Naive B cell (primary cell): ENCODE results near the gene CABLES2. TPM values are rescaled to one million over a fixed set of nuclear protein-coding genes. Genes with fewer than 3 reads are reported as not detected.

Experiments used
- ATAC-seq, 2 donors: fragments of 150-1000 bp; cut with Tn5 transposase; 2 replicates each; pipeline ENCODE4 v1.10.0; 2021; ENCODE audit warnings: low read depth in 2 of 2, mild to moderate bottlenecking in 2 of 2, moderate library complexity in 2 of 2
- DNase-seq: peaks from one replicate; pipeline ENCODE4 v3.0.0; 2022
- H3K27ac Mint-ChIP-seq, 6 donors: one replicate each; pipeline ENCODE4 v1.8.0; 2020 to 2022; ENCODE audit warnings: mild to moderate bottlenecking in 6 of 6, mixed read lengths in 6 of 6, moderate library complexity in 5 of 6, inconsistent platforms in 2 of 6
- H3K27me3 Mint-ChIP-seq, 3 donors: one replicate each; pipeline ENCODE4 v1.8.0; 2021 to 2022; ENCODE audit warnings: mixed read lengths in 3 of 3, mild to moderate bottlenecking in 1 of 3
- H3K36me3 Mint-ChIP-seq, 2 donors: one replicate each; pipeline ENCODE4 v1.8.0; 2020 to 2022; ENCODE audit warnings: mixed read lengths in 2 of 2, inconsistent platforms in 1 of 2, mild to moderate bottlenecking in 1 of 2
- H3K4me1 Mint-ChIP-seq, 3 donors: one replicate each; pipeline ENCODE4 v1.8.0; 2020 to 2022; ENCODE audit warnings: mixed read lengths in 3 of 3, inconsistent platforms in 1 of 3, mild to moderate bottlenecking in 1 of 3, moderate library complexity in 1 of 3
- H3K4me3 Mint-ChIP-seq, 8 donors: one replicate each; pipeline ENCODE4 v1.8.0; 2020 to 2022; ENCODE audit warnings: mild to moderate bottlenecking in 8 of 8, mixed read lengths in 8 of 8, moderate library complexity in 8 of 8, inconsistent platforms in 2 of 8
- H3K9me3 Mint-ChIP-seq, 7 donors: one replicate each; pipeline ENCODE4 v1.8.0; 2020 to 2022; ENCODE audit warnings: mixed read lengths in 7 of 7, mild to moderate bottlenecking in 5 of 7, inconsistent platforms in 2 of 7, moderate library complexity in 1 of 7
- polyA plus RNA-seq, 6 donors: library from polyadenylated mRNA; unstranded; fragments of 300-500 nt; fragmentation: Illumina TruSeq; gene quantifications; one replicate each; pipeline ENCODE4 v1.2.3, GENCODE V29; 2021; ENCODE audit warnings: low read depth in 6 of 6

Gene CABLES2
- polyA plus RNA-seq, 6 donors from 2014 or later: 1.00 to 3.3 (median 1.2) TPM; not detected in 1

DNA sequence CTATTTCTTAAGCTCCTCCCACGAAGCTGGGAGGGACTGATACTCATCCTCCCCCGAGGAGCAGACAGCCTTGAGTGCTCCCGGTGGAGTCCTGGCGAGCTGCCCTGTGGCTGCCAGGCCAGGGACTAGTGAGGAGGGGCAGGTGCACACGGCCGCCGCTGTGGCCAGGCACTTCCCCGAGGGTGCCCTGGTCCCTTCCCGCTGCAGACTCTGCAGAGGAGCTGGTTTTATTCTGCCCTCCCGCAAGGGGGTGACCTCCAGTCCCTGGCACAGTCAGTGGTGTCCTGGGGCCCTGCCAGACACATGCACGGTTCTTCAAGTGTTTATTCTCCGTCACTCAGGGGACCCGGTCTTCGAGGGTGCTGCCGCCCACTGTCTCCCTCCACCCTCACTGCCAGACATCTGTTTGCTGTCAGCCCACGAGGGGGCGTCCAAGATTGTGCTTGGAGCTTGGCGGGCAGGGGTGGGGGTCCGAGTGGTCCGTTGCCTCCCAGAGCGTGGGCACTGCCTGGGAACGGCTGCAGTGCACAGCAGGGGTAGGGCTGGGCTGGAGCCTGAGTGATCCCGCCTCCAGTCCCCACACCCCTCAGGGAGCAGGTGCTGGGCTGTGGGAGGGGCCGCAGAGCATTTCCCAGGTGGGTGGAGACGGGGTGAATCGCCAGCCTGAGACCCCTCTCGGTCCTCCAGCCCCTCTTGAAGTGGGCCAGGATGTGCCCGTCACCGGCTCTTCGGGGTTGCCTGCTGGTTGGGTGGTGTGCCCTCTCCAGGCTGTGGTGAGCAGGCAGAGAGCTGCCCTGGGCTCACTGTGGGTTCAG is 3.1 kb upstream of the CABLES2 start:
- H3K36me3 Mint-ChIP-seq: no peaks in the 10 kb centered on the region
- ATAC-seq (peak; percentile 15 to 18), DNase-seq (peak; percentile 44)
- no peaks in the 10 kb centered on the region for H3K27me3 Mint-ChIP-seq
- peaks cover 20 to 25% (median 21%) of the 10 kb centered on the region in 3 donors for H3K4me1 Mint-ChIP-seq
- peak overlapping the region in 2 of 6 donors; percentile 57 to 60 for H3K27ac Mint-ChIP-seq
- no peaks in the 10 kb centered on the region for H3K9me3 Mint-ChIP-seq
- peak overlapping the region in 7 of 8 donors; percentile 25 to 82 (median 65) for H3K4me3 Mint-ChIP-seq

GRCh38 chr20:62409086-62409853 is 2.2 kb upstream of the CABLES2 start:
- Mint-ChIP-seq H3K27me3 (no peaks in the 10 kb centered on the region), H3K27ac (peak overlapping the region in 1 of 6 donors; percentile 60), H3K4me1 (peaks cover 20 to 29% (median 26%) of the 10 kb centered on the region in 3 donors), H3K9me3 (no peaks in the 10 kb centered on the region), H3K36me3 (no peaks in the 10 kb centered on the region), H3K4me3 (peak overlapping the region; percentile 39 to 82 (median 64))
- DNase-seq: no peak
- ATAC-seq: no peak

GRCh38 chr20:62408640-62409039 is 1.6 kb upstream of the CABLES2 start:
- Mint-ChIP-seq H3K4me3 (peak overlapping the region in 6 of 8 donors; percentile 12 to 91 (median 88)), H3K27ac (no peak overlapping the region), H3K9me3 (no peaks in the 10 kb centered on the region), H3K36me3 (no peaks in the 10 kb centered on the region), H3K4me1 (peaks cover 20 to 33% (median 29%) of the 10 kb centered on the region in 3 donors), H3K27me3 (no peaks in the 10 kb centered on the region)
- no peak for DNase-seq
- ATAC-seq: no peak

- Mint-ChIP-seq H3K27ac (peak overlapping the region in 1 of 6 donors; percentile 61), H3K4me3 (peak overlapping the region; percentile 80 to 91 (median 86)), H3K4me1 (peaks cover 20 to 33% (median 29%) of the 10 kb centered on the region in 3 donors), H3K36me3 (no peaks in the 10 kb centered on the region), H3K27me3 (no peaks in the 10 kb centered on the region), H3K9me3 (no peaks in the 10 kb centered on the region)
- no peak for DNase-seq
- ATAC-seq: no peak
Measured at GRCh38 chr20:62408055-62408454, 970 bp upstream of the CABLES2 start.

DNA sequence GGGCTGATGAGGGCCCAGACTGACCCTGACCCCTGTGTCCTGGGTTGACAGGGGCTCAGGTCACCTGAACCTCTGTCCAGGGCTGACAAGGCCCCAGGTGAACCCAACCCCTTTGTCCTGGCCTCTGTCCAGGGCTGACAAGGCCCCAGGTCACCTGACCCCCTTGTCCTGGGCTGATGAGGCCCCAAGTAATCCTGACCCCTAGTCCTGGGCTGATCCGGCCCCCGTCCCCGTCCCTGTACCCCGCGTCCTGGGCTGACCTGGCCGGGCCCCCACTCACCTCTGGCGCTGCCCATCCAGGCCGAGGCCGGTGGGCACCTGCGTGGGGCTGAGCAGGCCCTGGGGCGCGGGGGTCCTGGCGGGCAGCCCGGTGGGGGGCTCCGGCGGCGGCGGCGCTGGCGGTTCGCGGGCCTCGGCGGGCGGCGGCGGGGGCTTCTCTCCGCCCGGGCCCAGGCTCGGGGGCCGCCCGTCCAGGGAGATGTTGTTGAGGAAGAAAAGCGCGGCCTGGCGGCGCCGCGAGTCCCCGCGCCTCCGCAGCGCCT is 379 bp downstream of the CABLES2 start:
- no peak for DNase-seq
- H3K27ac Mint-ChIP-seq: peak overlapping the region in 1 of 6 donors; percentile 66
- no peaks in the 10 kb centered on the region for H3K27me3 Mint-ChIP-seq
- no peaks in the 10 kb centered on the region for H3K9me3 Mint-ChIP-seq
- H3K4me3 Mint-ChIP-seq: peak overlapping the region; percentile 67 to 88 (median 78)
- H3K4me1 Mint-ChIP-seq: peaks cover 24 to 40% (median 34%) of the 10 kb centered on the region in 3 donors
- no peaks in the 10 kb centered on the region for H3K36me3 Mint-ChIP-seq
- peak in 1 of 2 donors; percentile 1 for ATAC-seq

- no peaks in the 10 kb centered on the region for H3K27me3 Mint-ChIP-seq
Measured at GRCh38 chr20:62405981-62406513, 1.0 kb downstream of the CABLES2 start.

GRCh38 chr20:62405108-62405980 is 1.7 kb downstream of the CABLES2 start:
- no peak for DNase-seq

More at GRCh38 chr20:62405981-62406513, 1.0 kb downstream of the CABLES2 start:
- Mint-ChIP-seq H3K27ac (peak overlapping the region in 2 of 6 donors; percentile 43 to 47), H3K36me3 (no peaks in the 10 kb centered on the region), H3K4me3 (peak overlapping the region; percentile 67 to 88 (median 76)), H3K4me1 (peaks cover 24 to 46% (median 35%) of the 10 kb centered on the region in 3 donors), H3K9me3 (no peaks in the 10 kb centered on the region)
- no peak for ATAC-seq
- no peak for DNase-seq

GRCh38 chr20:62404761-62405107 is 2.4 kb downstream of the CABLES2 start:
- Mint-ChIP-seq H3K4me1 (peaks cover 19 to 41% (median 34%) of the 10 kb centered on the region in 3 donors), H3K27ac (no peak overlapping the region), H3K4me3 (peak overlapping the region in 3 of 8 donors; percentile 62 to 73 (median 71)), H3K27me3 (no peaks in the 10 kb centered on the region), H3K36me3 (no peaks in the 10 kb centered on the region), H3K9me3 (no peaks in the 10 kb centered on the region)
- ATAC-seq: no peak
- DNase-seq: no peak

More at GRCh38 chr20:62405108-62405980, 1.7 kb downstream of the CABLES2 start:
- peak overlapping the region in 2 of 6 donors; percentile 27 to 43 for H3K27ac Mint-ChIP-seq
- H3K4me3 Mint-ChIP-seq: peak overlapping the region; percentile 36 to 88 (median 74)
- no peaks in the 10 kb centered on the region for H3K27me3 Mint-ChIP-seq
- no peaks in the 10 kb centered on the region for H3K9me3 Mint-ChIP-seq
- ATAC-seq: no peak
- H3K36me3 Mint-ChIP-seq: no peaks in the 10 kb centered on the region
- peaks cover 23 to 48% (median 38%) of the 10 kb centered on the region in 3 donors for H3K4me1 Mint-ChIP-seq

DNA sequence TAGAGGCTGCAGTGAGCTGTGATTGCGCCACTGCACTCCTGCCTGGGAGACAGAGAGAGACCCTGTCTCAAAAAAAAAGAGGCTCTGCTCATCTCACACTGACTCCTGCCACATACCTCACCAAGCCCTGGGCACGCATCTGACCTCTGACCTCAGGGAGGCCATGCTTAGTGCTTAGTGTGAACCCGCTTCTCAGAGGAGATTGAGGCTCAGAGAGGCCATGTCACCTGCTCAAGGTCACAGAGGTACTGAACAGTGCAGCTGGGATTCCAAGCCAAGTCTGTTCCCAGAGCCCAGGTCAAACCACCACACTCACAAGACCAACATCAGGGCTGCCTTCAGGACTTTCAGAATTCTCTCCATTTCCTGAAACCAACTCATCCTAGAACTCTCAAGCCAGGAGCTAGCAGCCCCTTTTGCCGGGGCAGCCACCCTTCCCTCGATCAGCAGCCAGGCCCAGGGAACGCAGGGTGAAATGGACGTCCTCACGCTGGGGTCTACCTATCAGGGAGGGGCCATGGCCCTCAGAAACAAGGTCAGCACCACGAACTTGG is 2.9 kb downstream of the CABLES2 start:
- H3K9me3 Mint-ChIP-seq: no peaks in the 10 kb centered on the region
- no peak overlapping the region for H3K27ac Mint-ChIP-seq
- H3K4me3 Mint-ChIP-seq: peak overlapping the region in 6 of 8 donors; percentile 5 to 76 (median 28)
- ATAC-seq (no peak), DNase-seq (no peak)
- no peaks in the 10 kb centered on the region for H3K36me3 Mint-ChIP-seq
- H3K4me1 Mint-ChIP-seq: peaks cover 14 to 36% (median 29%) of the 10 kb centered on the region in 3 donors
- no peaks in the 10 kb centered on the region for H3K27me3 Mint-ChIP-seq

GRCh38 chr20:62403331-62403730 is 3.8 kb downstream of the CABLES2 start:
- DNase-seq (no peak), ATAC-seq (no peak)
- no peaks in the 10 kb centered on the region for H3K36me3 Mint-ChIP-seq
- H3K27ac Mint-ChIP-seq: no peak overlapping the region
- H3K4me1 Mint-ChIP-seq: peaks cover 14 to 36% (median 29%) of the 10 kb centered on the region in 3 donors
- no peaks in the 10 kb centered on the region for H3K27me3 Mint-ChIP-seq
- peak overlapping the region in 5 of 8 donors; percentile 25 to 78 (median 56) for H3K4me3 Mint-ChIP-seq
- no peaks in the 10 kb centered on the region for H3K9me3 Mint-ChIP-seq

DNA sequence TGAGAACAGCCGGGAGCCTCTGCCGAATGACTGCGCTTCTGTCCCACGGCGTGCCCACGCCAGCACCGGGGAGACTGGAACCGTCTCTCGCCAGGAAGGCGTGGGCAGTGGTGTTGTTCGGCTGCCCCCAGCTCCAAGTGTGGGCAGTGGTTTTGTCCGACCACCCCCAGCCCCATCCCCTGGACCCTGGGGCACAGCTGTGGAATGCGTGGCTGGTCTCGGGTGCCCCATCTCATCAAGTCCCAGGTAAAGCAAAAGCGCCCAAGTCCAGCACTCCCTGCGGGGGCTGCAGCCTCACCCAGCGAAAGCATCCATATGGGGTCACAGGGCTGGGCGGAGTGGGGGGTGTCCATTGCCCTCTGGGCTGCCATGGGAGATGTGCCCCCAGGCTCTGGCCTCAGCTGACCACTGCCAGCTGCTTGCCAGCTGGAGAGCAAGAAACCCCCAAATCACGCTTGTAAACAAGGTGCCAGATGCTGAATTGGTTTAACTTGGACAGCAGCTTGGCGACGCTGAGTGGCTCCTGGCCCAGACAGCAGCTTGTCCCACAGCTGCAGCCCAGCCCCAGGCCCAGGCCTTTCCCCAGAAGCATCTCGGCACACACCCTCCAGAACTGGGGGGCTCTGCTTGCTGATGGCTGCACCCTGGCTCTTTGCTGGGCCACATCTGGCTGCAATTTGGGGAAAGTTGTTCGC is 4.5 kb downstream of the CABLES2 start:
- peak overlapping the region in 1 of 6 donors; percentile 73 for H3K27ac Mint-ChIP-seq
- H3K36me3 Mint-ChIP-seq: peaks cover 0 to 6% of the 10 kb centered on the region in 2 donors
- no peaks in the 10 kb centered on the region for H3K27me3 Mint-ChIP-seq
- H3K4me3 Mint-ChIP-seq: no peak overlapping the region
- ATAC-seq (no peak), DNase-seq (no peak)
- H3K4me1 Mint-ChIP-seq: peaks cover 17 to 36% (median 30%) of the 10 kb centered on the region in 3 donors
- H3K9me3 Mint-ChIP-seq: peaks cover 0 to 6% (median 0%) of the 10 kb centered on the region in 7 donors
